ENCODE results near the gene PPP2R5C. TPM values are rescaled to one million over a fixed set of nuclear protein-coding genes. Genes with fewer than 3 reads are reported as not detected.

PPP2R5C gene
- polyA plus RNA-seq, 3 donors = 61.9 to 72.5 (median 64.0) TPM

DNA sequence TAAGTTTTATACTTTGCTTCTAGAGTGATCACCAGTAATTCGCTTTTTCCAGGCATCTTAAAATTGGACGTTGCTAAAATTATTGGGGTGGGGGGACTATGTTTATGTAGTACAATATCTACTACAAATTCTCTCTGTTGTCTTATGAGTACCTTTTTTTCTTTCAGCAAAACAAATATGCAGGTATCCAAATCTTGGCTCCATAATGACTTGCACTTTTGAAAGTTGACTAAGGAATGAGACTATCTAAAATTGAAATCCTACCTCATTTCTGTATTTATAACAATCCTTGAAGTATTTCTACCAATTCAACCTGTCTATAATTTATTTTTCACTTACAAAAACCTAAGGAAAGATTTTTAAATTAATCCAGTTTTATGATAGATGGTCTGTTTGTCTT is 205.2 kb downstream of the PPP2R5C start:
- Histone ChIP-seq H3K79me2 (ENCODE audit: insufficient read depth, low read length) (peaks cover 73% of the 10 kb centered on the region), H3K4me2 (replicated peaks; ENCODE audit: extremely low read depth, low read length, poor library complexity, severe bottlenecking) (no peak overlapping the region), H3K27me3 (ENCODE audit: control insufficient read depth in 2 of 2, insufficient read depth in 2 of 2, low read length in 2 of 2) (no peaks in the 10 kb centered on the region), H3K4me1 (ENCODE audit: control insufficient read depth in 1 of 2, insufficient read depth in 2 of 2, low read length in 2 of 2) (peaks cover 18 to 33% of the 10 kb centered on the region in 2 donors), H3K4me3 (replicated peaks in 1 of 3; ENCODE audit: low read depth in 2 of 3, low read length in 3 of 3) (peak overlapping the region in 1 of 3 experiments; percentile 93), H3K27ac (ENCODE audit: low read depth in 1 of 2, low read length in 2 of 2) (no peak overlapping the region), H2AFZ (ENCODE audit: insufficient read depth, low read depth, low read length, poor library complexity, severe bottlenecking) (no peak overlapping the region), H3K9me3 (replicated peaks in 1 of 2; ENCODE audit: control insufficient read depth in 1 of 2, insufficient read depth in 1 of 2, low read length in 2 of 2) (no peaks in the 10 kb centered on the region), H3K36me3 (replicated peaks in 1 of 2; ENCODE audit: control insufficient read depth in 1 of 2, insufficient read depth in 2 of 2, low read length in 2 of 2) (peaks cover 2 to 23% of the 10 kb centered on the region in 2 donors), H4K20me1 (ENCODE audit: insufficient read depth, low read length) (peaks cover 71% of the 10 kb centered on the region), H3K9ac (ENCODE audit: insufficient read depth, low read length, poor library complexity, severe bottlenecking) (no peak overlapping the region)
- no peak overlapping the region for H3K4me3 Mint-ChIP-seq
- H3K9me3 Mint-ChIP-seq = no peaks in the 10 kb centered on the region
- H3K27ac Mint-ChIP-seq = peak overlapping the region in 1 of 7 donors; percentile 35
- peaks cover under 1 to 2% (median 2%) of the 10 kb centered on the region in 3 donors for H3K27me3 Mint-ChIP-seq (ENCODE audit: low read depth in 3 of 3)
- peaks cover 36% of the 10 kb centered on the region for H3K4me1 Mint-ChIP-seq
- DNase-seq = no peak
- TF ChIP-seq, protein P1, sequence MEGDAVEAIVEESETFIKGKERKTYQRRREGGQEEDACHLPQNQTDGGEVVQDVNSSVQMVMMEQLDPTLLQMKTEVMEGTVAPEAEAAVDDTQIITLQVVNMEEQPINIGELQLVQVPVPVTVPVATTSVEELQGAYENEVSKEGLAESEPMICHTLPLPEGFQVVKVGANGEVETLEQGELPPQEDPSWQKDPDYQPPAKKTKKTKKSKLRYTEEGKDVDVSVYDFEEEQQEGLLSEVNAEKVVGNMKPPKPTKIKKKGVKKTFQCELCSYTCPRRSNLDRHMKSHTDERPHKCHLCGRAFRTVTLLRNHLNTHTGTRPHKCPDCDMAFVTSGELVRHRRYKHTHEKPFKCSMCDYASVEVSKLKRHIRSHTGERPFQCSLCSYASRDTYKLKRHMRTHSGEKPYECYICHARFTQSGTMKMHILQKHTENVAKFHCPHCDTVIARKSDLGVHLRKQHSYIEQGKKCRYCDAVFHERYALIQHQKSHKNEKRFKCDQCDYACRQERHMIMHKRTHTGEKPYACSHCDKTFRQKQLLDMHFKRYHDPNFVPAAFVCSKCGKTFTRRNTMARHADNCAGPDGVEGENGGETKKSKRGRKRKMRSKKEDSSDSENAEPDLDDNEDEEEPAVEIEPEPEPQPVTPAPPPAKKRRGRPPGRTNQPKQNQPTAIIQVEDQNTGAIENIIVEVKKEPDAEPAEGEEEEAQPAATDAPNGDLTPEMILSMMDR (IDR thresholded peaks at IDR 0.05) = no peak
- intact Hi-C loops (cut with micrococcal nuclease) = loop anchor here in 1 of 2 donors (10.0 kb wide), 1 partner anchor 348 kb away; the partner anchor contains the start of gene ZNF839
- WGBS (ENCODE audit: insufficient coverage) = no CpG with 5 or more reads among the region's 2 CpGs
- H3K36me3 Mint-ChIP-seq = peaks cover 20 to 25% of the 10 kb centered on the region in 2 donors

DNA sequence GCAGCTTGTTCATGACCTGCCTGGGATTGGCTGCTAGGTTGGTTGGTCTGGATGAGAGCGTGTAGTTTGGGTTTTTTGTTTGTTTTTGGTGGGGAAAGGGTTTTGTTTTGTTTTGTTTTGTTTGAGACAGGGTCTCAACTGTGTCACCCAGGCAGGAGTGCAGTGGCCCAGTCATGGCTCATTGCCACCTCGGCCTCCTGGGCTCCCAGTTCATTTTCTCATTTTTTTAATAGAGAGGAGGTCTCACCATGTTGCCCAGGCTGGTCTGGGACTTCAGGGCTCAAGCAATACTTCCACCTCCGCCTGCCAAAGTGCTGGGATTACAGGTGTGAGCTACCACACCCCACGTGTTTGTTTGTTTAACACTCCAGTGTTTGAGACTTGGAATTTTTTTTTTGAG is 206.7 kb downstream of the PPP2R5C start:
- peaks cover 20 to 25% of the 10 kb centered on the region in 2 donors for H3K36me3 Mint-ChIP-seq
- H3K4me3 Mint-ChIP-seq = no peak overlapping the region
- intact Hi-C loops (cut with micrococcal nuclease) = loop anchor here in 1 of 2 donors (10.0 kb wide), 1 partner anchor 347 kb away; the partner anchor contains the start of gene ZNF839
- WGBS (ENCODE audit: insufficient coverage) = 96% methylated on average over 4 of the region's 4 CpGs
- no peaks in the 10 kb centered on the region for H3K27me3 Mint-ChIP-seq (ENCODE audit: low read depth in 3 of 3)
- H3K4me3 ChIP-seq (replicated peaks in 1 of 3; ENCODE audit: low read depth in 2 of 3, low read length in 3 of 3) = no peak overlapping the region
- no peaks in the 10 kb centered on the region for H3K27me3 ChIP-seq (ENCODE audit: control insufficient read depth in 2 of 2, insufficient read depth in 2 of 2, low read length in 2 of 2)
- H3K4me1 ChIP-seq (ENCODE audit: control insufficient read depth in 1 of 2, insufficient read depth in 2 of 2, low read length in 2 of 2) = peaks cover 32 to 48% of the 10 kb centered on the region in 2 donors
- no peak for DNase-seq
- no peak overlapping the region for H3K9ac ChIP-seq (ENCODE audit: insufficient read depth, low read length, poor library complexity, severe bottlenecking)
- H3K4me2 ChIP-seq (replicated peaks; ENCODE audit: extremely low read depth, low read length, poor library complexity, severe bottlenecking) = no peak overlapping the region
- peaks cover 51% of the 10 kb centered on the region for H3K4me1 Mint-ChIP-seq
- H3K9me3 ChIP-seq (replicated peaks in 1 of 2; ENCODE audit: control insufficient read depth in 1 of 2, insufficient read depth in 1 of 2, low read length in 2 of 2) = no peaks in the 10 kb centered on the region
- TF ChIP-seq, protein P1 (IDR thresholded peaks at IDR 0.05) = no peak
- H4K20me1 ChIP-seq (ENCODE audit: insufficient read depth, low read length) = peaks cover 85% of the 10 kb centered on the region
- H2AFZ ChIP-seq (ENCODE audit: insufficient read depth, low read depth, low read length, poor library complexity, severe bottlenecking) = no peak overlapping the region
- H3K79me2 ChIP-seq (ENCODE audit: insufficient read depth, low read length) = peaks cover 85% of the 10 kb centered on the region
- H3K9me3 Mint-ChIP-seq = no peaks in the 10 kb centered on the region
- H3K27ac Mint-ChIP-seq = peak overlapping the region in 5 of 7 donors; percentile 0 to 71 (median 20)
- H3K27ac ChIP-seq (ENCODE audit: low read depth in 1 of 2, low read length in 2 of 2) = no peak overlapping the region
- peaks cover 2 to 23% of the 10 kb centered on the region in 2 donors for H3K36me3 ChIP-seq (replicated peaks in 1 of 2; ENCODE audit: control insufficient read depth in 1 of 2, insufficient read depth in 2 of 2, low read length in 2 of 2)

Measured in CD14-positive monocyte (primary cell).